M059J (cell line): ENCODE results near the gene SAMHD1. TPM values are rescaled to one million over a fixed set of nuclear protein-coding genes. Genes with fewer than 3 reads are reported as not detected.
"Not testable (repeated sequence)": the region's sequence is repeated elsewhere in the genome, so short reads cannot be mapped to it uniquely, and the experiment has no call there.

Experiments
- DNase-seq: peaks from one replicate; pipeline ENCODE4 v3.0.0-alpha.2; 2012; ENCODE audit warnings: low read depth
- total RNA-seq: library from RNA; depleted of rRNA; stranded (reverse); fragments of >200 nt; shearing (Covaris generic); gene quantifications from 2 replicates; pipeline ENCODE4 v1.2.3, GENCODE V29; 2014

Gene SAMHD1
- total RNA-seq, 1 experiment from 2014 or later, result 442 TPM

GRCh38 chr20:36956016-36956415, 4.5 kb upstream of the SAMHD1 start:
- DNase-seq, result no peak

- no peak for DNase-seq
These were observed 651 bp upstream of the SAMHD1 start for GRCh38 chr20:36951979-36952738.

- peak; percentile 87 for DNase-seq
These were observed 902 bp downstream of the SAMHD1 start for GRCh38 chr20:36950414-36951197.

GRCh38 chr20:36941401-36941835, 10.1 kb downstream of the SAMHD1 start:
- DNase-seq, result peak; percentile 56

GRCh38 chr20:36937402-36937770, 14.1 kb downstream of the SAMHD1 start:
- no peak for DNase-seq

- DNase-seq, result not testable (repeated sequence)
These were observed 14.6 kb downstream of the SAMHD1 start for GRCh38 chr20:36936761-36937401.

- no peak for DNase-seq
These were observed 15.2 kb downstream of the SAMHD1 start for GRCh38 chr20:36936341-36936740.

GRCh38 chr20:36933571-36933970, 17.9 kb downstream of the SAMHD1 start:
- DNase-seq, result not testable (repeated sequence)

- peak; percentile 52 for DNase-seq
These were observed 18.8 kb downstream of the SAMHD1 start for GRCh38 chr20:36932476-36933426.

- DNase-seq, result not testable (repeated sequence)
These were observed 19.4 kb downstream of the SAMHD1 start for GRCh38 chr20:36932067-36932466.

- DNase-seq, result no peak
These were observed 21.8 kb downstream of the SAMHD1 start for GRCh38 chr20:36929691-36930090.

- DNase-seq, result peak; percentile 75
These were observed 22.2 kb downstream of the SAMHD1 start for GRCh38 chr20:36929290-36929689.

- no peak for DNase-seq
These were observed 23.8 kb downstream of the SAMHD1 start for GRCh38 chr20:36927704-36928103.

- no peak for DNase-seq
These were observed 24.8 kb downstream of the SAMHD1 start for GRCh38 chr20:36926653-36927200.

GRCh38 chr20:36925234-36925633, 26.3 kb downstream of the SAMHD1 start:
- peak; percentile 22 for DNase-seq

GRCh38 chr20:36924167-36925045, 27.1 kb downstream of the SAMHD1 start:
- DNase-seq, result no peak

GRCh38 chr20:36920334-36920730, 31.2 kb downstream of the SAMHD1 start:
- no peak for DNase-seq

GRCh38 chr20:36919715-36920333, 31.7 kb downstream of the SAMHD1 start:
- DNase-seq, result peak; percentile 79

GRCh38 chr20:36917943-36918342, 33.6 kb downstream of the SAMHD1 start:
- DNase-seq, result no peak

GRCh38 chr20:36917240-36917639, 34.3 kb downstream of the SAMHD1 start:
- DNase-seq, result no peak
